Measurements from ENCODE around the gene NXNL1. TPM values are rescaled to one million over a fixed set of nuclear protein-coding genes. Genes with fewer than 3 reads are reported as not detected.

NXNL1 gene
- total RNA-seq, 1 experiment from 2014 or later, result not detected

DNA sequence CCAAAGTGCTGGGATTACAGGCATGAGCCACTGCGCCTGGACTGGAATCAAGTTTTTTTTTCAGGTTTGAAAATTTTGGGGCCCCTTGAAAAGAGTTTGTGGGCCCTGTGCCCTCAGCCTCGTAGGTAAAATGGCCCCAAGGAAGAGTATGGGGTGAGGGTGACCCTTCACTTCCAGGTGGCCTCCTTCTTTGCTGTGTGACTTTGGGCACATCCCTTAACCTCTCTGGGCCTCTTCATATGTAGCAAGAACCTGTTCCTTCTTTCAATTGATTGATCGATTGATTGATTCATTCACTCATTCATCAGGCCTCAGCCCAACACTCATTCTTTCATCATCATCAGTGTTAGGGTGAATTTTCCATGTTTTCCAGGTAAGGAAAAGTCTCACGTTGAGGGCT is 8.9 kb downstream of the NXNL1 start:
- Histone ChIP-seq H4K20me1 (ENCODE audit: insufficient read depth) (no peaks in the 10 kb centered on the region), H3K79me2 (ENCODE audit: insufficient read depth, low read length) (no peaks in the 10 kb centered on the region), H3K4me3 (replicated peaks in 1 of 2; ENCODE audit: low read depth in 1 of 2, low read length in 2 of 2) (no peak overlapping the region), H3K9ac (ENCODE audit: low read length) (no peak overlapping the region), H3K4me2 (ENCODE audit: low read length) (no peak overlapping the region), H2AFZ (ENCODE audit: low read depth, low read length, poor library complexity, severe bottlenecking) (no peak overlapping the region), H3K9me3 (ENCODE audit: control insufficient read depth in 1 of 2, insufficient read depth in 1 of 2, low read depth in 1 of 2, low read length in 2 of 2) (no peaks in the 10 kb centered on the region), H3K27me3 (ENCODE audit: insufficient read depth, low read length) (no peaks in the 10 kb centered on the region), H3K4me1 (ENCODE audit: control insufficient read depth in 1 of 2, insufficient read depth in 2 of 2, low read length in 2 of 2) (peaks cover 24 to 50% of the 10 kb centered on the region in 2 experiments), H3K27ac (ENCODE audit: low read depth, low read length) (no peak overlapping the region), H3K36me3 (ENCODE audit: control insufficient read depth in 1 of 2, insufficient read depth in 2 of 2, low read length in 2 of 2) (no peaks in the 10 kb centered on the region), H3K9me2 (ENCODE audit: insufficient read depth) (no peaks in the 10 kb centered on the region)
- ChIA-PET RAD21 (ENCODE audit: low non-redundant PET in 1 of 2, low total read pairs in 2 of 2, uncharacterized antibody in 2 of 2, unreplicated experiment in 2 of 2) (interaction anchor here in 1 of 2 experiments (0.7 kb wide), 1 partner anchor 15 kb away, joined by 3 read pairs; no protein-coding TSS in a partner anchor), CTCF (interaction anchor here (0.9 to 2.7 kb wide), 2 partner anchors 11 to 44 kb away, joined by 3 to 8 read pairs; no protein-coding TSS in a partner anchor), POLR2A (no interaction called here)
- intact Hi-C loops (cut with micrococcal nuclease), result loop anchor here (5.0 to 10.0 kb wide), 2 partner anchors 55 to 233 kb away; partner anchors contain the start of gene UNC13A
- TF ChIP-seq CEBPB (IDR thresholded peaks at IDR 0.05; ENCODE audit: low read depth) (no peak), ZBTB33 (IDR thresholded peaks at IDR 0.05; ENCODE audit: extremely low read depth, insufficient replicate concordance, low read length) (no peak), YY1 (IDR thresholded peaks at IDR 0.05; ENCODE audit: extremely low read depth, insufficient replicate concordance, low read depth, low read length) (no peak), ZNF274 (IDR thresholded peaks at IDR 0.05; ENCODE audit: low read depth, low read length) (no peak), MAX (IDR thresholded peaks at IDR 0.05) (no peak), ELF1 (IDR thresholded peaks at IDR 0.05; ENCODE audit: borderline replicate concordance, low read depth) (no peak), ZFX (IDR thresholded peaks at IDR 0.05) (no peak), POLR2AphosphoS5 (IDR thresholded peaks at IDR 0.05; ENCODE audit: low read depth, low read length) (no peak), SIN3A (IDR thresholded peaks at IDR 0.05; ENCODE audit: low read depth) (no peak), SRF (IDR thresholded peaks at IDR 0.05; ENCODE audit: low read depth) (no peak), POLR2A (IDR thresholded peaks at IDR 0.05; ENCODE audit: borderline replicate concordance, extremely low read depth, insufficient read depth, insufficient read length) (no peak), CBX3 (IDR thresholded peaks at IDR 0.05; ENCODE audit: low read depth) (no peak), EGR1 (IDR thresholded peaks at IDR 0.05; ENCODE audit: low read depth) (no peak), JUND (IDR thresholded peaks at IDR 0.05) (no peak)
- TF ChIP-seq, protein P1, sequence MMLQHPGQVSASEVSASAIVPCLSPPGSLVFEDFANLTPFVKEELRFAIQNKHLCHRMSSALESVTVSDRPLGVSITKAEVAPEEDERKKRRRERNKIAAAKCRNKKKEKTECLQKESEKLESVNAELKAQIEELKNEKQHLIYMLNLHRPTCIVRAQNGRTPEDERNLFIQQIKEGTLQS (IDR thresholded peaks at IDR 0.05), result no peak
- TF ChIP-seq, protein P2, sequence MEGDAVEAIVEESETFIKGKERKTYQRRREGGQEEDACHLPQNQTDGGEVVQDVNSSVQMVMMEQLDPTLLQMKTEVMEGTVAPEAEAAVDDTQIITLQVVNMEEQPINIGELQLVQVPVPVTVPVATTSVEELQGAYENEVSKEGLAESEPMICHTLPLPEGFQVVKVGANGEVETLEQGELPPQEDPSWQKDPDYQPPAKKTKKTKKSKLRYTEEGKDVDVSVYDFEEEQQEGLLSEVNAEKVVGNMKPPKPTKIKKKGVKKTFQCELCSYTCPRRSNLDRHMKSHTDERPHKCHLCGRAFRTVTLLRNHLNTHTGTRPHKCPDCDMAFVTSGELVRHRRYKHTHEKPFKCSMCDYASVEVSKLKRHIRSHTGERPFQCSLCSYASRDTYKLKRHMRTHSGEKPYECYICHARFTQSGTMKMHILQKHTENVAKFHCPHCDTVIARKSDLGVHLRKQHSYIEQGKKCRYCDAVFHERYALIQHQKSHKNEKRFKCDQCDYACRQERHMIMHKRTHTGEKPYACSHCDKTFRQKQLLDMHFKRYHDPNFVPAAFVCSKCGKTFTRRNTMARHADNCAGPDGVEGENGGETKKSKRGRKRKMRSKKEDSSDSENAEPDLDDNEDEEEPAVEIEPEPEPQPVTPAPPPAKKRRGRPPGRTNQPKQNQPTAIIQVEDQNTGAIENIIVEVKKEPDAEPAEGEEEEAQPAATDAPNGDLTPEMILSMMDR (IDR thresholded peaks at IDR 0.05 in 2 of 3, conservative IDR thresholded peaks at IDR 0.05 in 1 of 3; ENCODE audit: borderline replicate concordance in 1 of 3, insufficient read depth in 1 of 3, low read depth in 2 of 3, low read length in 2 of 3), result no peak
- DNase-seq (ENCODE audit: low read depth, low spot score) (no peak), ATAC-seq (no peak)
- BruUV-seq (replicated peaks), result no TSS peak
